HG02588 (cell line): ENCODE data around the gene GORASP2.
A peak's percentile ranks its signal among the peaks of the same experiment; 100 is the strongest.
"Not testable (repeated sequence)": the region's sequence is repeated elsewhere in the genome, so short reads cannot be mapped to it uniquely, and the experiment has no call there.

Experiments used
- ATAC-seq: cut with Tn5 transposase; IDR thresholded peaks from one replicate; pipeline ENCODE4 v1.9.1; 2021; ENCODE audit warnings: mild to moderate bottlenecking, moderate library complexity; ENCODE audit not compliant: unreplicated experiment

Gene GORASP2

GRCh38 chr2:170928824-170929685, at the start of gene GORASP2:
Gene GORASP2, plus strand, starts transcription at chr2:170929253. Its CDS starts 88 bp downstream, at chr2:170929341.
- ATAC-seq = peak; percentile 92

GRCh38 chr2:170881840-170882239, 47.2 kb upstream of the GORASP2 start:
- ATAC-seq = no peak

- ATAC-seq = no peak
Measured at GRCh38 chr2:170882758-170883157, 46.3 kb upstream of the GORASP2 start.

- no peak for ATAC-seq
Measured at GRCh38 chr2:170883683-170884082, 45.4 kb upstream of the GORASP2 start.

GRCh38 chr2:170885130-170885791, 43.8 kb upstream of the GORASP2 start:
- no peak for ATAC-seq

GRCh38 chr2:170886386-170886785, 42.7 kb upstream of the GORASP2 start:
- no peak for ATAC-seq

- no peak for ATAC-seq
Measured at GRCh38 chr2:170887496-170887895, 41.6 kb upstream of the GORASP2 start.

- no peak for ATAC-seq
Measured at GRCh38 chr2:170887896-170888295, 41.2 kb upstream of the GORASP2 start.

- no peak for ATAC-seq
Measured at GRCh38 chr2:170891893-170892292, 37.2 kb upstream of the GORASP2 start.

- ATAC-seq = no peak
Measured at GRCh38 chr2:170892391-170892951, 36.6 kb upstream of the GORASP2 start.

- no peak for ATAC-seq
Measured at GRCh38 chr2:170895023-170895757, 33.9 kb upstream of the GORASP2 start.

- ATAC-seq = no peak
Measured at GRCh38 chr2:170896622-170897021, 32.4 kb upstream of the GORASP2 start.

- ATAC-seq = no peak
Measured at GRCh38 chr2:170897108-170897507, 31.9 kb upstream of the GORASP2 start.

- no peak for ATAC-seq
Measured at GRCh38 chr2:170905864-170906263, 23.2 kb upstream of the GORASP2 start.

GRCh38 chr2:170911314-170911889, 17.7 kb upstream of the GORASP2 start:
- no peak for ATAC-seq

GRCh38 chr2:170914994-170915666, 13.9 kb upstream of the GORASP2 start:
- ATAC-seq = not testable (repeated sequence)

GRCh38 chr2:170917219-170917913, 11.7 kb upstream of the GORASP2 start:
- ATAC-seq = no peak

GRCh38 chr2:170917957-170918356, 11.1 kb upstream of the GORASP2 start:
- ATAC-seq = no peak

- not testable (repeated sequence) for ATAC-seq
Measured at GRCh38 chr2:170921873-170922272, 7.2 kb upstream of the GORASP2 start.
